Lower lobe of right lung (tissue), 2 donors: Measurements from ENCODE around the gene SLC9A6. TPM values are rescaled to one million over a fixed set of nuclear protein-coding genes. Genes with fewer than 3 reads are reported as not detected.
"Not testable (repeated sequence)": the region's sequence is repeated elsewhere in the genome, so short reads cannot be mapped to it uniquely, and the experiment has no call there.

ENCODE experiments used
- ATAC-seq, 2 donors: fragments of 200-7000 bp; cut with Tn5 transposase; one replicate each; pipeline ENCODE4 v1.9.1; 2020 to 2022; ENCODE audit warnings: mild to moderate bottlenecking in 2 of 2, moderate library complexity in 2 of 2
- DNase-seq: peaks from one replicate; pipeline ENCODE4 v3.0.0-alpha.2; 2020
- H3K27ac ChIP-seq: fragments of 200-600 bp; one replicate; pipeline ENCODE4 v1.8.0; 2022
- H3K27me3 ChIP-seq: fragments of 200-600 bp; one replicate; pipeline ENCODE4 v1.8.0; 2022; ENCODE audit warnings: low read depth
- H3K36me3 ChIP-seq: fragments of 200-600 bp; one replicate; pipeline ENCODE4 v1.8.0; 2022; ENCODE audit warnings: mild to moderate bottlenecking
- H3K4me1 ChIP-seq: fragments of 200-600 bp; one replicate; pipeline ENCODE4 v1.8.0; 2022
- H3K4me3 ChIP-seq: fragments of 200-600 bp; one replicate; pipeline ENCODE4 v1.8.0; 2022; ENCODE audit warnings: mild to moderate bottlenecking
- H3K9me3 ChIP-seq: fragments of 200-600 bp; one replicate; pipeline ENCODE4 v1.8.0; 2022
- intact Hi-C: fragments of 100-400 bp; cut with DNase I; formaldehyde crosslinking; loops from one replicate; pipeline ENCODE4 v1.11.0; 2022
- total RNA-seq: library from RNA; stranded (reverse); fragmentation: NEBNext Ultra II Directional; extraction: Animal tissue kit (Norgen Biotek cat#: 25700); gene quantifications from one replicate; pipeline ENCODE4 v1.2.1, GENCODE V29; 2021
- TF ChIP-seq, protein P1 (sequence below): fragments of 200-600 bp; IDR thresholded peaks from one replicate; pipeline ENCODE4 v1.8.0; 2022; ENCODE audit warnings: antibody characterized with exemption, mild to moderate bottlenecking
- donor health status: DM: no; HTN: yes; CAD: no; lungs with severe emphysema.

Gene SLC9A6
- total RNA-seq, 1 donor from 2014 or later, result 18.0 TPM

DNA sequence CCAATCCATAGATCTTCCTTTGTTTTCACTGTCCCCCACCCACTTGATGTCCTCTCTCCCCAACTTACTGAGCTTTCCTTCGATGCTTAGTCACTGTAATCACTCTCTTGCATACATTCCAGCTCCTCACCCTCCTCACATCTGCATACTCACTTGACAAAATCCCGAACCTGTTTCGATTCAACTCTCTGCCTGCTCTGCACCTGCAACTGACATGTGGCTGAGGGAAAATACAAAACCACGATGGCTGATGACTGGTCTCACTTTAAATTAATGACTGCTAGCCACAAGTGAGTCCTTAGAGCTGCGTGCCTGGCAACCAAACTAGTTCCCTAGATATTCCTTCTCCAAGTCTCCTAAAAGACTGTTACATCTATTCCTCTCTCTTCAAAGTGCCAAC lies 91.7 kb downstream of the SLC9A6 start:
- intact Hi-C loops, result no loop called here
- Histone ChIP-seq H3K27me3 (no peaks in the 10 kb centered on the region), H3K4me3 (no peak overlapping the region), H3K36me3 (no peaks in the 10 kb centered on the region), H3K27ac (no peak overlapping the region), H3K9me3 (no peaks in the 10 kb centered on the region), H3K4me1 (no peaks in the 10 kb centered on the region)
- TF ChIP-seq, protein P1, sequence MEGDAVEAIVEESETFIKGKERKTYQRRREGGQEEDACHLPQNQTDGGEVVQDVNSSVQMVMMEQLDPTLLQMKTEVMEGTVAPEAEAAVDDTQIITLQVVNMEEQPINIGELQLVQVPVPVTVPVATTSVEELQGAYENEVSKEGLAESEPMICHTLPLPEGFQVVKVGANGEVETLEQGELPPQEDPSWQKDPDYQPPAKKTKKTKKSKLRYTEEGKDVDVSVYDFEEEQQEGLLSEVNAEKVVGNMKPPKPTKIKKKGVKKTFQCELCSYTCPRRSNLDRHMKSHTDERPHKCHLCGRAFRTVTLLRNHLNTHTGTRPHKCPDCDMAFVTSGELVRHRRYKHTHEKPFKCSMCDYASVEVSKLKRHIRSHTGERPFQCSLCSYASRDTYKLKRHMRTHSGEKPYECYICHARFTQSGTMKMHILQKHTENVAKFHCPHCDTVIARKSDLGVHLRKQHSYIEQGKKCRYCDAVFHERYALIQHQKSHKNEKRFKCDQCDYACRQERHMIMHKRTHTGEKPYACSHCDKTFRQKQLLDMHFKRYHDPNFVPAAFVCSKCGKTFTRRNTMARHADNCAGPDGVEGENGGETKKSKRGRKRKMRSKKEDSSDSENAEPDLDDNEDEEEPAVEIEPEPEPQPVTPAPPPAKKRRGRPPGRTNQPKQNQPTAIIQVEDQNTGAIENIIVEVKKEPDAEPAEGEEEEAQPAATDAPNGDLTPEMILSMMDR, result no peak
- ATAC-seq, result no peak
- DNase-seq, result no peak

DNA sequence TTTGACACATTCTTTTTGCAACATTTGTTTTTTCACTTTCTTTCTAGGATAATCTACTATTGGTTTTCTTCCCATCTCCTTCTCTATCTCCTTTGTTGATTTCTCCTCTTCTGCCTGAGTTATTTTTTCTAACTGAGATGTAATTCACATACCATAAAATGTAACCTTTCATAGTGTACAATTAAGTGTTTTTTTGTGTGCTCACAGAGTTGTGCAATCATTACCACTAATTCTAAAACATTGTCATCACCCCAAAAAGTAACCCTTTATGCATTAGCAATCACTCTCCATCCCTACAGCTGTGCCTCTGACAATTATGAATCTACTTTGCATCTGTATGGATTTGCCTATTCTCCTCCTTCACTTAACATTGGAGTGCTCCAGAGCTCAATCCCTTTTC lies 95.5 kb downstream of the SLC9A6 start:
- ATAC-seq (no peak), DNase-seq (no peak)
- intact Hi-C loops, result no loop called here
- Histone ChIP-seq H3K27ac (no peak overlapping the region), H3K4me1 (no peaks in the 10 kb centered on the region), H3K9me3 (no peaks in the 10 kb centered on the region), H3K36me3 (no peaks in the 10 kb centered on the region), H3K27me3 (no peaks in the 10 kb centered on the region), H3K4me3 (no peak overlapping the region)
- TF ChIP-seq, protein P1, result no peak

DNA sequence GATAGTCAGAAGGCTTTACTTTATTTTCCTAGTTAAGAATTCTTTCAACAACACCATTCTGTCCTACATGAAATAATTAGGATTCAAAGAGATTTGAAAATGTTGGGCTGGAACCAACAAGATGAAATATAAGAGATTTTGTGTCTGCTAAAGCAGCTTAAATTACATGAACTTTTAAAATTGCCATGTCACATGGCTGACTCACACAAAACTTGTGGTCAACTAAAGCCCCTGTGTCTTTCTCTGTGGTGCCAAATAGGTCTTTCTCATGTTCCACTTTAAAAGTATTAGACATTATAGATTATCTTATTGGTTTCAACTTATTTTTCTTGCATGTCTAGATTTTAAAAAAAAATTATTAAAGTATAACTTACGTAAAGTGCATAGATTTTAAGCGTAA lies 101.3 kb downstream of the SLC9A6 start:
- intact Hi-C loops, result no loop called here
- H3K27ac ChIP-seq, result no peak overlapping the region
- H3K27me3 ChIP-seq, result no peaks in the 10 kb centered on the region
- no peaks in the 10 kb centered on the region for H3K36me3 ChIP-seq
- no peaks in the 10 kb centered on the region for H3K9me3 ChIP-seq
- ATAC-seq, result no peak
- no peak for DNase-seq
- H3K4me1 ChIP-seq, result no peaks in the 10 kb centered on the region
- no peak overlapping the region for H3K4me3 ChIP-seq
- TF ChIP-seq, protein P1, result no peak

- ATAC-seq, H3K4me3 ChIP-seq, H3K36me3 ChIP-seq, intact Hi-C loops, H3K9me3 ChIP-seq, H3K4me1 ChIP-seq, DNase-seq, H3K27me3 ChIP-seq, H3K27ac ChIP-seq: not testable (repeated sequence)
Measured at GRCh38 chrX:136091898-136092297, 106.7 kb downstream of the SLC9A6 start.

DNA sequence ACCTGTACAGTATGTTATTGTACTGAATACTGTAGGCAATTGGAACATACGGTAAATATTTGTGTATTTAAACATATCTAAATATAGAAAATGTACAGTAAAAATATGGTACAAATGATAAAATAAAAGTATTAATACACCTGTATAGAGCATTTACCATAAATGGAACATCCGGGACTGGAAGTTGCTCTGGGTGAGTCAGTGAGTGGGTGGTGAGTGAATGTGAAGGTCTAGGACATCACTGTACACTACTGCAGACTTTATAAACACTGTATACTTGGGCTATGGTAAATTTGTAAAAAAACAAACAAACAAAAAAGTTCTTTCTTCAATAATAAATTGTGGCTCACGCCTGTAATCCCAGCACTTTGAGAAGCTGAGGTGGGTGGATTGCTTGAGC lies 109.7 kb downstream of the SLC9A6 start:
- intact Hi-C loops, result no loop called here
- Histone ChIP-seq H3K4me3 (no peak overlapping the region), H3K4me1 (no peaks in the 10 kb centered on the region), H3K9me3 (no peaks in the 10 kb centered on the region), H3K27me3 (no peaks in the 10 kb centered on the region), H3K27ac (no peak overlapping the region), H3K36me3 (no peaks in the 10 kb centered on the region)
- TF ChIP-seq, protein P1, result no peak
- no peak for DNase-seq
- ATAC-seq, result no peak

Other genes with a start within 250 kb of the SLC9A6 start
- gene CT45A3, start 217.2 kb upstream of the SLC9A6 start, total RNA-seq, result not detected
- not detected for gene CT45A5, start 199.9 kb upstream of the SLC9A6 start, total RNA-seq
- gene CT45A6, start 182.6 kb upstream of the SLC9A6 start, total RNA-seq, result not detected
- gene CT45A2, start 165.4 kb upstream of the SLC9A6 start, total RNA-seq, result not detected
- not detected for gene CT45A7, start 148.2 kb upstream of the SLC9A6 start, total RNA-seq
- not detected for gene CT45A8, start 130.9 kb upstream of the SLC9A6 start, total RNA-seq
- not detected for gene CT45A9, start 113.6 kb upstream of the SLC9A6 start, total RNA-seq
- gene CT45A10, start 92.0 kb upstream of the SLC9A6 start, total RNA-seq, result not detected
- gene SAGE1, start 91.7 kb upstream of the SLC9A6 start, total RNA-seq, result not detected
- 28.7 TPM for gene MMGT1, start 11.4 kb upstream of the SLC9A6 start, total RNA-seq
- gene FHL1, start 162.1 kb downstream of the SLC9A6 start, total RNA-seq, result 248 TPM